Astrocyte (in vitro differentiated cells and primary cell): ENCODE data around the gene PSRC1. TPM values are rescaled to one million over a fixed set of nuclear protein-coding genes. Genes with fewer than 3 reads are reported as not detected.

ENCODE experiments used
- DNase-seq: peaks from one replicate; pipeline ENCODE4 v3.0.0-alpha.2; 2010; ENCODE audit warnings: low read depth
- FAIRE-seq: peaks from 2 replicates; lab custom pipeline; 2011; peaks lifted over from hg19 to GRCh38; lab: Jason Lieb, UNC
- H2AFZ ChIP-seq: 2 replicates; pipeline ENCODE4 v1.6.0; 2012; ENCODE audit warnings: low read depth, low read length, inconsistent platforms
- H3K27ac ChIP-seq: 2 replicates; pipeline ENCODE4 v1.5.1; 2011; ENCODE audit warnings: low read depth, low read length, inconsistent platforms
- H3K27me3 ChIP-seq: 2 replicates; pipeline ENCODE4 v1.6.0; 2011; ENCODE audit warnings: low read length, inconsistent platforms; ENCODE audit not compliant: insufficient read depth
- H3K36me3 ChIP-seq: 2 replicates; pipeline ENCODE4 v1.5.1; 2011; ENCODE audit warnings: low read length, inconsistent platforms; ENCODE audit not compliant: insufficient read depth
- H3K4me1 ChIP-seq: 2 replicates; pipeline ENCODE4 v1.5.1; 2011; ENCODE audit warnings: low read length, inconsistent platforms; ENCODE audit not compliant: insufficient read depth
- H3K4me2 ChIP-seq: 2 replicates; pipeline ENCODE4 v1.6.0; 2012; ENCODE audit warnings: low read length, inconsistent platforms
- H3K4me3 ChIP-seq: 2 replicates; pipeline ENCODE4 v1.5.1; 2011; ENCODE audit warnings: low read depth, mild to moderate bottlenecking, low read length, inconsistent platforms; ENCODE audit not compliant: insufficient read depth
- H3K79me2 ChIP-seq: 2 replicates; pipeline ENCODE4 v1.6.0; 2012; ENCODE audit warnings: mild to moderate bottlenecking, low read length, inconsistent platforms; ENCODE audit not compliant: insufficient read depth
- H3K9ac ChIP-seq: 2 replicates; pipeline ENCODE4 v1.6.0; 2012; ENCODE audit warnings: mild to moderate bottlenecking, low read length, inconsistent platforms
- H3K9me3 ChIP-seq: 2 replicates; pipeline ENCODE4 v1.5.1; 2012; ENCODE audit warnings: low read depth, mild to moderate bottlenecking, low read length, inconsistent platforms; ENCODE audit not compliant: insufficient read depth
- H4K20me1 ChIP-seq: 2 replicates; pipeline ENCODE4 v1.6.0; 2012; ENCODE audit warnings: low read length, inconsistent platforms; ENCODE audit not compliant: insufficient read depth
- H3K27ac Mint-ChIP-seq: one replicate; pipeline ENCODE4 v1.8.0; 2021; ENCODE audit warnings: mild to moderate bottlenecking, mixed read lengths; ENCODE audit not compliant: unreplicated experiment
- H3K27me3 Mint-ChIP-seq: one replicate; pipeline ENCODE4 v1.8.0; 2021; ENCODE audit warnings: low read depth, mixed read lengths; ENCODE audit not compliant: unreplicated experiment
- H3K36me3 Mint-ChIP-seq: one replicate; pipeline ENCODE4 v1.8.0; 2021; ENCODE audit warnings: low read depth, mixed read lengths; ENCODE audit not compliant: unreplicated experiment
- H3K4me1 Mint-ChIP-seq: one replicate; pipeline ENCODE4 v1.8.0; 2021; ENCODE audit warnings: low read depth, mixed read lengths; ENCODE audit not compliant: unreplicated experiment
- H3K4me3 Mint-ChIP-seq: one replicate; pipeline ENCODE4 v1.8.0; 2021; ENCODE audit warnings: mild to moderate bottlenecking, moderate library complexity, mixed read lengths; ENCODE audit not compliant: unreplicated experiment
- H3K9me3 Mint-ChIP-seq: one replicate; pipeline ENCODE4 v1.8.0; 2021; ENCODE audit warnings: mild to moderate bottlenecking, mixed read lengths; ENCODE audit not compliant: unreplicated experiment
- CTCF ChIP-seq: IDR thresholded peaks from 2 replicates; pipeline ENCODE4 v1.5.1; 2011; ENCODE audit warnings: low read depth, mild to moderate bottlenecking, inconsistent platforms, low read length, moderate library complexity; ENCODE audit not compliant: insufficient read depth
- EZH2 ChIP-seq: IDR thresholded peaks from 2 replicates; pipeline ENCODE4 v1.6.1; 2012; ENCODE audit warnings: mild to moderate bottlenecking, low read length, inconsistent platforms; ENCODE audit not compliant: insufficient read depth
- total RNA-seq: library from RNA; stranded (reverse); gene quantifications from 2 replicates; pipeline ENCODE4 v1.2.1, GENCODE V29; 2021

PSRC1 gene
- total RNA-seq, 1 donor from 2014 or later, result 7.7 TPM

- Histone ChIP-seq H3K27me3 (no peaks in the 10 kb centered on the region), H3K4me1 (peaks cover 57% of the 10 kb centered on the region), H4K20me1 (no peaks in the 10 kb centered on the region), H3K36me3 (no peaks in the 10 kb centered on the region), H3K27ac (no peak overlapping the region), H3K9ac (no peak overlapping the region), H2AFZ (no peak overlapping the region), H3K4me2 (no peak overlapping the region), H3K4me3 (no peak overlapping the region), H3K9me3 (no peaks in the 10 kb centered on the region), H3K79me2 (peaks cover 29% of the 10 kb centered on the region)
- no peak overlapping the region for H3K27ac Mint-ChIP-seq
- H3K36me3 Mint-ChIP-seq, result peaks cover 9% of the 10 kb centered on the region
- TF ChIP-seq EZH2, result no peak
- no peak for TF ChIP-seq CTCF
- FAIRE-seq (no peak), DNase-seq (no peak)
- no peak overlapping the region for H3K4me3 Mint-ChIP-seq
- peaks cover 31% of the 10 kb centered on the region for H3K4me1 Mint-ChIP-seq
- H3K9me3 Mint-ChIP-seq, result no peaks in the 10 kb centered on the region
- no peaks in the 10 kb centered on the region for H3K27me3 Mint-ChIP-seq
Measured at GRCh38 chr1:109279615-109280278, 3.2 kb downstream of the PSRC1 start.

- H3K27ac ChIP-seq, result peak overlapping the region; percentile 31
- FAIRE-seq (no peak), DNase-seq (no peak)
- H3K79me2 ChIP-seq, result peaks cover 25% of the 10 kb centered on the region
- no peaks in the 10 kb centered on the region for H4K20me1 ChIP-seq
- peak; percentile 86 for TF ChIP-seq CTCF
- no peak for TF ChIP-seq EZH2
- H3K4me1 ChIP-seq, result peaks cover 52% of the 10 kb centered on the region
- no peaks in the 10 kb centered on the region for H3K9me3 ChIP-seq
- no peak overlapping the region for H3K4me3 ChIP-seq
- H3K9me3 Mint-ChIP-seq, result no peaks in the 10 kb centered on the region
- no peaks in the 10 kb centered on the region for H3K36me3 ChIP-seq
- peak overlapping the region; percentile 47 for H3K27ac Mint-ChIP-seq
- H3K9ac ChIP-seq, result no peak overlapping the region
- peak overlapping the region; percentile 30 for H3K4me2 ChIP-seq
- H3K27me3 ChIP-seq, result no peaks in the 10 kb centered on the region
- no peaks in the 10 kb centered on the region for H3K27me3 Mint-ChIP-seq
- H3K4me3 Mint-ChIP-seq, result peak overlapping the region; percentile 57
- H3K36me3 Mint-ChIP-seq, result peaks cover 7% of the 10 kb centered on the region
- no peak overlapping the region for H2AFZ ChIP-seq
- H3K4me1 Mint-ChIP-seq, result peaks cover 35% of the 10 kb centered on the region
Measured at GRCh38 chr1:109277434-109278204, 5.3 kb downstream of the PSRC1 start.
